Esophagus muscularis mucosa (tissue), 4 donors: ENCODE measurements around the gene PRKN.

Source experiments
- EP300 ChIP-seq: sonication (generic); formaldehyde crosslinking; IDR thresholded peaks from one replicate; pipeline ENCODE4 v1.6.1; 2017; ENCODE audit warnings: antibody characterized with exemption
- POLR2A ChIP-seq: fragments of 450-650 bp; IDR thresholded peaks from one replicate; pipeline ENCODE4 v1.6.1; 2017; ENCODE audit warnings: antibody characterized with exemption, moderate library complexity, mild to moderate bottlenecking, low read depth
- TF ChIP-seq, protein P1 (sequence below), 3 experiments: fragments of 200-600 bp in 2 of 3; fragments of 450-650 bp in 1 of 3; sonication (generic) in 2 of 3; IDR thresholded peaks; one replicate each; pipeline ENCODE4 v1.5.1; 2017 to 2019; ENCODE audit warnings: antibody characterized with exemption in 3 of 3, mild to moderate bottlenecking in 2 of 3, moderate library complexity in 1 of 3

DNA sequence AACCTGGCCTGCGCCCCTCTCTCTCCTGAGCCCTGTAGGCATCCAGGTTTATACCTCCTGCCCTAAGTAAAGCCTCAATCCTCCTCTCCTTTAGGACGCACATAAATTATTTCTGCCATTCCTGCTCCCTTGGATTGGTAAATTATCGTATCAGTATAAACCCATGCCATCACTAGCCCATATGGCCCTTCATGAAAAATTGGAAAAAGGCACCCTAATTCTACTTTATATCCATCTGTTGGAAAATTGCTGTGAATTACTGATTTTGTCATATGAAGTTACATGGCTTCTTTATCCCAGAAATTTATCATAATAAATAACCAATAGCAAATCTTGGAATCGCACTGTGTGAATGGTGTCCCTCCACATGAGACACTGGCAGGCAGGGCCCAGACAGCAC is 395.2 kb downstream of the PRKN start:
- TF ChIP-seq, protein P1, sequence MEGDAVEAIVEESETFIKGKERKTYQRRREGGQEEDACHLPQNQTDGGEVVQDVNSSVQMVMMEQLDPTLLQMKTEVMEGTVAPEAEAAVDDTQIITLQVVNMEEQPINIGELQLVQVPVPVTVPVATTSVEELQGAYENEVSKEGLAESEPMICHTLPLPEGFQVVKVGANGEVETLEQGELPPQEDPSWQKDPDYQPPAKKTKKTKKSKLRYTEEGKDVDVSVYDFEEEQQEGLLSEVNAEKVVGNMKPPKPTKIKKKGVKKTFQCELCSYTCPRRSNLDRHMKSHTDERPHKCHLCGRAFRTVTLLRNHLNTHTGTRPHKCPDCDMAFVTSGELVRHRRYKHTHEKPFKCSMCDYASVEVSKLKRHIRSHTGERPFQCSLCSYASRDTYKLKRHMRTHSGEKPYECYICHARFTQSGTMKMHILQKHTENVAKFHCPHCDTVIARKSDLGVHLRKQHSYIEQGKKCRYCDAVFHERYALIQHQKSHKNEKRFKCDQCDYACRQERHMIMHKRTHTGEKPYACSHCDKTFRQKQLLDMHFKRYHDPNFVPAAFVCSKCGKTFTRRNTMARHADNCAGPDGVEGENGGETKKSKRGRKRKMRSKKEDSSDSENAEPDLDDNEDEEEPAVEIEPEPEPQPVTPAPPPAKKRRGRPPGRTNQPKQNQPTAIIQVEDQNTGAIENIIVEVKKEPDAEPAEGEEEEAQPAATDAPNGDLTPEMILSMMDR (IDR thresholded peaks at IDR 0.05): no peak
- no peak for TF ChIP-seq POLR2A
- TF ChIP-seq EP300: no peak
